GM21423 (cell line): ENCODE measurements around the gene ASPA.
"Not testable (repeated sequence)": the region's sequence is repeated elsewhere in the genome, so short reads cannot be mapped to it uniquely, and the experiment has no call there.

ENCODE experiments used
- ATAC-seq: cut with Tn5 transposase; IDR thresholded peaks from one replicate; pipeline ENCODE4 v1.9.1; 2021; ENCODE audit warnings: mild to moderate bottlenecking, moderate library complexity; ENCODE audit not compliant: unreplicated experiment

Gene ASPA

DNA sequence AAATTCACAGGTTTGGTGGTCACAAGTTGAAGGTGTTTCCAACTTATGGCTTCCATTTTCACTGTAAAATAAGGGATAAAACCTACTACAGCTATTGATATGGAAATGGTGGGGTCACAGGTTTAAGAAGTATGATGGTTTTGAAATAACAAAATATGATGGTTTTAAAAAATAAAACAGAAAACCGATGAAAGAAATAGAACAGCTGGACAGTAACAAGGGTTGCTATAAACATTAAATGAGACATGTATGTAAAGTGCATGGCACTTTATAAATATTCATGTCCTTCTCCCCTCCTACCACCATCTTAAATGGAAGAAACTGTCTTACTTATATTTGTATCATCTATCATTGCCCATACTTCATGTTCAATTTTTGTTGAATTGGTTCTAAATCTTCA is 31.3 kb downstream of the ASPA start:
- ATAC-seq = no peak

DNA sequence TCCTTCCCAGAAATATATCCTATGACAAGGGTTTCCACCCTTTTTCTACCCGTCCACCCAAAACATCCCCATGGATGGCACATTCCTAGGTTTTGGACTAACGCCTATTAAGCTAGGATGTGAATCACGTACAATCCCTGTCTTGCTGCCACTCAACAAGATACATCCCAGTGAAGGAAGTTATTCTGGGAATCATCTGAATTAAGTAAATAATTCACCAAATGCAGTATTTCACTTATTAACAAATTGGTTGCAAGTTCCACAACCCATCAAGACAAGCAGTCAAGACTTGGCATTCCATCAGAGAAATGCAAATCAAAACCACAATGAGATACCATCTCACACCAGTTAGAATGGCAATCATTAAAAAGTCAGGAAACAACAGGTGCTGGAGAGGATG is 32.1 kb downstream of the ASPA start:
- no peak for ATAC-seq

DNA sequence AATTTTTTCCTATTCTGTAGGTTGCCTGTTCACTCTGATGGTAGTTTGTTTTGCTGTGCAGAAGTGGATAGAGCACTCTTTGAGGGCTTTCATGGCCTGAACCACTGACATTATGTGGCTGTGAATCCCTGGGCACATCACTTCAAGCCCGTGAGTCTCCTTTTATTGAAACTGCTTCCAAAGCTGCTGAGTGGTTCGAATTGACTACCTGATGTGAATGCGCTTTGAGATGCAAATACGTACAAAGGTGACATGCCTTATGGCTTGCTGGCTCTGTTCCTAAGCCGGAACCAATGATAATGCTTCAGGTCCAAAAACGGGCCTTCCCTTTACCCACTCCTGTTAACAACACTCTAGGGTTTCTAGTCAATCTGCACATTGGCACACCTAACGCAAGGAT is 34.3 kb downstream of the ASPA start:
- ATAC-seq = no peak

GRCh38 chr17:3511852-3512504 is 36.2 kb downstream of the ASPA start:
- ATAC-seq = no peak

DNA sequence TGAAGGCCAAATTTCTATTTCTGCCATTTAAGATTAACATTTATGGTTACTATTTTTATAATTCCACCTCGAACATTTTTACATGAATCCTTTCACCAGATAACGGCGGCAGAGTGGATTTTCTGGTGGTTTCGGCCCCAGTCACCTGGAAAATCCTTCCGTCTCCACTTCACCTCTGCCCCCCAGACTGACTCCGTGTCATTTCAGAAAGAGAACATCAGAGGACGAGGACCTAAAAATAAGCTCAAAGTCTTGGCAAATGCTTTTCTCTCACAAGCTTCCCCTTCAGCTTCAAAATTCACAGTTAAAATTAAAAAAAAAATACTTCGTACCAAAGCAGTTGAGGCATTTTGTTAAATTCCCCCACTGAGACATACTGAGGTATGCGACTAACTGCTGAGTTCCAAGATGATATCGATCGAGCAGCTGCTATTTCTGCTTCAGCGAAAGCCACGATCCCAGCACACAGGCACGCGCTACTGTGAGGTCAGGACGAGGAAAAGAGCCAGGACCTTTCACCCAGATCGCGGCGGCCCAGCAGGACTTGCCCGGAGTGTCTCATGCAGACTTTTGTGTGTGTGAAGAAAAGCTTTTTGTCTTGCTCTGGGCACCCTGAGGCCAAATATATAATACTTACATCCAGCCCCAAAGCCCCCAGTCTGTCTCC is 36.8 kb downstream of the ASPA start:
- no peak for ATAC-seq

- no peak for ATAC-seq
These were observed 37.7 kb downstream of the ASPA start for GRCh38 chr17:3513305-3514035.

GRCh38 chr17:3514167-3514566 is 38.4 kb downstream of the ASPA start:
- not testable (repeated sequence) for ATAC-seq

GRCh38 chr17:3514873-3515272 is 39.1 kb downstream of the ASPA start:
- no peak for ATAC-seq

DNA sequence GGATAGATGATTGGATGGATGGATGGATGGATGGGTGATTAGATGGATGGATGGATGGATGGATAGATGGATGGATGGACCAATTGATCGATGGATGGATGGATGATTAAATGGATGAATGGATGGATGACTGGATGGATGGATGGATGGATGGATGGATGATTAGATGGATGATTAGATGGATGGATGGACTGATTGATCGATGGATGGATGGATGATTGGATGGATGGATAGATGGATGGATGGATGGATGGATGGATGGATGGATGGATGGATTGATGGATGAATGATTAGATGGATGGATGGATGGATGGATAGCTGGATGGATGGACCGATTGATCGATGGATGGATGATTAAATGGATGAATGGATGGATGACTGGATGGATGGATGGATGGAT is 43.7 kb downstream of the ASPA start:
- ATAC-seq = not testable (repeated sequence)

GRCh38 chr17:3524024-3524423 is 48.2 kb downstream of the ASPA start:
- no peak for ATAC-seq

DNA sequence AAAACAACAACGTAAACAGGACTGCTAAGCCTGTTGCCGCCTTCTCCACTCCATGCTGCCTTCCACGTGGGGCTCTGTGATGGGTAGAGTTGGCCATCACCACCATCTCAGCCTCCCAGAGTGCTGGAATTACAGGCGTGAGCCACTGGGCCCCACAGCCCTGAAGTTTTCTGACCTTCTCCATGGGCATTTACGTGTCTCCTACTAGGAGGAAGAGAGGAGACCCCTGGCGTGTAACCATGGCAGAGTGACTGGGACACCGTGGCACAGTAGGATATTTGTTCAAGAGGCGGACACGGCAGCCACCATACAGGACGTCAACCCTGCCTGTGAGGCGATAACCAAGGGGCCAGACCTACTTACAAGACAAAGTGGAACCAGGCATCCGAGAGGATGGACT is 50.7 kb downstream of the ASPA start:
- ATAC-seq = no peak

- no peak for ATAC-seq
These were observed 51.2 kb downstream of the ASPA start for GRCh38 chr17:3526971-3527370.

GRCh38 chr17:3527468-3527867 is 51.7 kb downstream of the ASPA start:
- no peak for ATAC-seq

DNA sequence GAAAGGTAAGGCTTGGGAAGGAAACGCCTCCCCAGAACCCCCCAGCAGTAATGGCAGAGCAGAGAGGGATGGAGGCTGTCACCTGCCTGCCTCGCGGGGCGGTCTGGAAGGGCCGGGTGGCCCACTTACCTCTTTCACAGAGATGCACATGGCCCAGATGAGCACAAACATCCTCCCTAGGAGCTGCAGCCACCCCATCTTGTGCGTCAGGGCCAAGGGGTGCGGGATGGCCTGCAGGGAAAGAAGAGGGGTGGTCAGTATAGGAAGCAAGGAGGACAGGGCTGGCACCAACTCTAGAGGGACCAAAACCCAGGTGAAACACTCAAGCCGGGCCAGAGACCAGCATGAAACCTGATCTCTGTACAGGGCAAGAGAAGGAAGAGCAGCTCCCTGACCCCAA is 52.1 kb downstream of the ASPA start:
- no peak for ATAC-seq

DNA sequence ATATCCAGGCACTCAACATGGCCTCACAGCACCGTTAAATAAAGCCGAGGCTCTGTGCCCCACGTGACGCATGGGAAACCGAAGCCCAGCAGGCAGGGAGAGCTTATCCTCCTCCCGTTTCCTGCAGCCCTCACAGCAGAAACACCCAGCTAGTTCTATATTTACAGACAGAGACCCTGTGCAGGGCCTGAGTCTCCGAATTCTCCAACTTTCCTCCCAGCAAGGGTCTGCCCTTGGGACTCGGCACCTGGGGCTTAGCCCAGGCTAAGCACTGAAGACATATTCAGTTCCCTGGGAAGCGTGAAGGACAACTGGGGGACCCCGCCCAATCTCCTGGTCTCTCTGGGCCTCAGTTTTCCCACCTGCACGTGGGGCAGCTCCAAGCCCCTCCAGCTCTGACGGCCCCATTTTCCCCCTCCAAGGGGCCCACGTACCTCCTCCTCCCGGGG is 52.6 kb downstream of the ASPA start:
- ATAC-seq = no peak

DNA sequence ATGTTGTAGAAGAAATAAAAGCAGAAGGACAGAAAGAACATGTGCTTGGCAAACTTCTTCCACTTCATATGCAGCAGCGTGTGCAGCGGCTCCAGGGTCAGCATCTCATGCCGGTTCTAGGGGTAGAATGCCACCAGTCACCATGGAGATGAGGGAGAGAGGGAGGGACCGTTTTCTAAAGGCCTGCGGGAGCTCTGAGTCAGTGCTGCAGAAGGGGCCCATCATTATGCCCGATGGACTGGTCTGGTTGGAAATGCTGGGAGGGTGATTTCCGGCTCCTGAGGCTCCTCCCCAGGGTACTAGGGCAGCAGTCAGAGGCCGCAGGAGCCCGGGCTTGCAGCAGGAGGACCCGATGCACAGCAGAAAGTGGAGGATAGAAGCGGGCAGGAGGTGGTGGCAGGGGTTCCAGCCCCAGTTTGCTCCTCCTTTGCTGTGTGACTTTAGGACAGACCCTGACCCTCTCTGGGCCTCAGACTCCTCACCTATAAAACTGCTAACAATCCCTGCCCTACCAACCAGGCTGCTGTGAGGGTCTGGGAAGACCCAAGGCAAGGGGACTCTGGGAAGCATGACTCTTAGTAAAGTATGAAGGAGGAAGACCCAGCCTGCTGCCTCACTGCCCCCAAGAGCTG is 53.2 kb downstream of the ASPA start:
- no peak for ATAC-seq

GRCh38 chr17:3529817-3530741 is 54.3 kb downstream of the ASPA start:
- ATAC-seq = no peak

DNA sequence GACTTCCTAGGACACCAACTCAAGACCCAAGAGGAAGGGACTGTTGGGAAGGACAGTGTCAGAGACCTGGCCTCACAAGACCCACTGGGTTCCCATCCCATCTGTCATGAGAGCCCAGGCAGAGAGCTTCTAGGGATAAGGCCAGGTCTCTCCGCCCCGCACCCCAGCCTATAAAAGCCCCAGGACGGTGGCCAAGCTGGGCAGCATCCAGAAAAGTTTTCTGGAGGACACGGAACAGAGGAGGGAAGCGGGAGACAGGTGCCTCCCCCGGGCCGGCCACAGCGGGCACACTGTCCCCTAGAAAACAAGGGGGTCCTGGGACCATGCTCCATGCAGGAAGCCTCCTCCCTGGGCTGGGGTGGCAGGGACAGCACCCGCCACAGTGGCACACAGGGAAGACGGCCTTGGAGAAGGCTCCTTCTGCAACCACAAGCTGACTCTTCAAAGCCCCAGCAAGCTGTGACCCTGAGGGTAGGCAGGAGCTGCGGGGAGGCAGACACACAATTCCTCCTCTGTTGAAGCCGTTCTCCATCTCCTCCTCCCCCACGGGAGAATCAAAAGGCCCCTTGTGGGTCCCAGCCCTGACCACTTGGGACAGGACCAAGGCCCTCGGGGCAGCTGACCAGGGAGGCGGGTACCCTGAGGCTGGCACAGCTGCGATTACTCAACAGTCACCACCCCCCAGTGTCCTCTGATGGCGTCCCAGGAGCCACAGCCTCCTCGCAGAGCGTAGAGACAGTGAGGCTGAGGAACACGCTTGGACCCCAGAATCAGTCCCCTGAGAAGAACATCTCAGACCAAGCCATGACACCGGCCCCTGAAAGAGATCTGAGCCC is 55.7 kb downstream of the ASPA start:
- ATAC-seq = no peak

DNA sequence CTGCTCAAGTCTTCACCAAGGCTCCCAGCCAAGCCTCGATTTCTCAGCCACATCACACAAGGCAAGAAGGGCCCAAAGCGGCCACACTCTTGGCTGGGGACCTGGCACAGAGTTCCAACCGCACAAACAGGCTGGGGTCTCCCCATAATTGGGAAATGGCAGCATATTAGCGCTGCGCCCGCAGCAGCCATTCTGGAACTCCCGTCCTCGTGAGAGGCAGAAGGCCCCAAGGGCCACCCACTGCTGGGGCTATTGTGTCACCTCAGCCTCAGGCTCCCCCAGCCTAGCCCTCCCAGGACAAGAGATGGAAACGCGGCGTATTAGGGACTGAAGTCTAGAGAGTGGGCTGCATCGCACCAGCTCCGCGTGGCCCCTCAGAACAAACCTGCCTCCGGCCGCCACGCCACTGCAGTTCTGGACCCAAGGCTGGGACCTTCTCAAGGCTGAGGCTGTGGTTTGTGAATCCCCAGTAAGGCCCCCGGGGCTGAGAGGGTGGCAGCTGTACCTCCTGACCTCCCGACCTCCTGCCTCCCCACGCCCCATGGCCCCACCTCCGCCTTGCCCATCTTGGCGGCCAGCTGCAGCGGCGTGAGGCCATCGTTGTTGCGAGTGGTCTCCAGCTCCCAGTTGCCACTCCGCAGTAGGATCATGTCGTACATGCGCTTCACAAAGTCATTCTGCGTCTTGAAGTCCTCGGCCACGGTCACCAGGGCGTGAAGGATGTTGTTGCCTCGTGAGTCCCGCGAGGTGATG is 56.5 kb downstream of the ASPA start:
- ATAC-seq = no peak
